Ecto neural progenitor cell (in vitro differentiated cells): ENCODE results near the gene MNDA.

Experiments
- DNase-seq: peaks from one replicate; pipeline ENCODE4 v3.0.0-alpha.2; 2018; ENCODE audit warnings: low spot score

Gene MNDA

GRCh38 chr1:158830904-158831507, at the start of gene MNDA:
Gene MNDA, plus strand, starts transcription at chr1:158831351. Its CDS starts 10,803 bp downstream, at chr1:158842154.
- DNase-seq, result no peak

- DNase-seq, result no peak
These were observed 37.5 kb upstream of the MNDA start for GRCh38 chr1:158793604-158794003.

GRCh38 chr1:158794247-158794646, 36.9 kb upstream of the MNDA start:
- no peak for DNase-seq

DNA sequence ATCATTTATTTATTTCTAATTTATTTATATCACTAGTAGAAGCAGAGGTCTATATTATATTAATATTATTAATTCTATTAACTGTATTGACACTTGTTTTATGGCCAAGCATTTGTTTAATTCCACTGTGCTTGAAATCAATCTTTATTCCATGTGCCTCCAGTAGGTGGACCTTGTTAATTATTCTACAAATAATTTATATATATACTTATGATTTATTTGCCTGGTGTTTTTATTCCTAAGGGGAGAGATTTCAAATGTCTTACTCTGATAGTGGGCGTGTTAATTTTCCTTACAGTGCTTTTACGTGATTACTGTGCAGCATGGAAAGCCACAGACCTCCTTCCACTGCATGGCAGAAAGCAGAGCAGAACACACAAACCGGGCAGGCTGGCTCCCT, 32.6 kb upstream of the MNDA start:
- no peak for DNase-seq

DNA sequence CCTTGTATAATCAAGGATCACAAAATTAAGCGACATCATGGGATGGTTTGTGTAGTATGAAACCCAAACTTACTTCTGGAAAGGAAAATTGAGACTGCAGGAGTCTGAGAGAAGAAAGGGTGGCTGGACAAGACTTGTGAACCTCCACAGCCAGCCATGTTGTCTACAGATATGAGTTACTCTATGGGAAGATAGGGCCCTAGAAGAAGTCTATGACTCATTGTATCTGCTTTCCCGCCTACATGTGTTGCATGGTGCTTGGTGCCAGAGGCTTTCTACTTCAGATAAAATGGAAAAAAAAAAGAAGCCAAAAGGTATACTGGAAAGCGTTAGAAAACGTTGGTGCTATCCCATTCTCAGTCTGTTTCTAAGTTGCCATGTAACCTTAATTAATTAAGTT, 31.5 kb upstream of the MNDA start:
- DNase-seq, result no peak

- no peak for DNase-seq
These were observed 30.6 kb upstream of the MNDA start for GRCh38 chr1:158800526-158800925.

DNA sequence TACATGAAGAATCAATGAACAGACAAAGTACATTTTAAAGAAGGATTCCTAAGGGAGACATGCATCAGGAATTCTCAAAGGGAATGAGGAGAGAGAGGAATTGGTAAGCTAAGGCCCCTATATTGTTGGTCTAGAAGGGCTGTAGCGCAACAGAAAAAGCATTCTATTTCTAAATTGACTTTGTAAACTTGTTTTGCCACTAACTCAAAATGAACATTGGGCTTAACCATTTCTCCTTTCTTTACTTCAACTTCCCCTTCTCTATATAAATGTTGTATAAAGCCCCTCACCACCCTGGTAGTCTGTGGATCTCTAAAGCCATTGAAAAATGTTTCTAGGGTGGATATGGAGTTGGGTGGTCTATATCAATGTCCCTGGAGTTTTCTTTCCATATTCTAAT, 29.8 kb upstream of the MNDA start:
- no peak for DNase-seq

- DNase-seq, result no peak
These were observed 27.5 kb upstream of the MNDA start for GRCh38 chr1:158803678-158804077.

- DNase-seq, result no peak
These were observed 24.1 kb upstream of the MNDA start for GRCh38 chr1:158806916-158807536.

DNA sequence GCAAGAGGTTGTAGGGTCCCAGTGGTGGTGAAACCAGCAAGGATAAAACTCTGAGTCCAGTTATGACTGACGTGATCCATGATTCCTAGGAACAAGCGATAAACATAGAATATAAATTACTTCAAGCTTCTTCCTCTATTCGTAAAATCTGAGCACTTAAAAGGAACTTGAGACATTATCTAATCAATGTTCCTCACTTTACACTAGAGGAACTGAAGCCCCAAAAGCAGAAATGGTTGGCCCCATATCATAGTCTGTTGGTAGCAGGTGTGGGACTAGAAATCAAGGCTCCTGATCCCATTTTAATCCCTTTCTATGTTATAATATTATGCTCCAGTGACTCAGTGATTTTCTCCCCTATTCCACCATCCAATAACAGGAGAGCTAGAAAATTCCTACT, 21.9 kb upstream of the MNDA start:
- DNase-seq, result no peak

GRCh38 chr1:158809862-158810261, 21.3 kb upstream of the MNDA start:
- no peak for DNase-seq

GRCh38 chr1:158810311-158810710, 20.8 kb upstream of the MNDA start:
- no peak for DNase-seq

DNA sequence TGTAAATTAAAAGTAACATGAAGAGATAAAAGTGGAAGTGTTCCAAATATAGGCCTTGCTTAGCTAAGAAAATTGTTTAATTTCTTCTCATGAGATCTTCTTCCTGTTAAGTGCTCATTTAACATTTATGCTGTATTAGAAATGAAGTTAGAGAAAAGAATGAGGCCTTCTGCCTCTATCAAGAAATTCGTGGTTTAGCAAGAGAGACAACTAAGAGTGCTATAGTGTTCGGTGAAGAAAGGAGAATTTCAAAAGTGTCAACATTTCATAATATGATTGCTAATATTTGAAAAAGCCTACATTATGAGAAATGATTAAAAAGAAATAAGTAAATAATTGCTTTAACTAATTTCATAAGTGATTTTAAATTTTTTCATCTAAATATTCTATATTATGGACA, 18.8 kb upstream of the MNDA start:
- DNase-seq, result no peak

DNA sequence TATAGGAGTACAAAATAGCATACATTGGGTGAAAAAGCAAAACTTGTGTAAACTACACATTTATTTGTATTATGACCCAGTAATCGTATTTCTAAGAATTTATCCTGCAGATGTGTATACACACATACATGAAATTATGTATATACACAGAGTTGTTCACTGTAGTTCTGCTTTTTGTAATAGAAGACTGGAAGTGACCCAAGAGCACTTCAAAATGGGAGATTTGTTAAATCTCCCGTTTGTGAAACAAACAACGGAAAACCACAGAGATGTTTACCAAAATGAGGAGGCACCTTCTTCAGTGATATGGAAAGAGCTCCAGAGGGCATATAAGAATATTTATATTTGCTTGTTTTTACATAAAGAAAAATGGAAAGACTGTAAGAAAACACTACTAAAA, 18.0 kb upstream of the MNDA start:
- DNase-seq, result no peak

- no peak for DNase-seq
These were observed 16.2 kb upstream of the MNDA start for GRCh38 chr1:158814970-158815369.

DNA sequence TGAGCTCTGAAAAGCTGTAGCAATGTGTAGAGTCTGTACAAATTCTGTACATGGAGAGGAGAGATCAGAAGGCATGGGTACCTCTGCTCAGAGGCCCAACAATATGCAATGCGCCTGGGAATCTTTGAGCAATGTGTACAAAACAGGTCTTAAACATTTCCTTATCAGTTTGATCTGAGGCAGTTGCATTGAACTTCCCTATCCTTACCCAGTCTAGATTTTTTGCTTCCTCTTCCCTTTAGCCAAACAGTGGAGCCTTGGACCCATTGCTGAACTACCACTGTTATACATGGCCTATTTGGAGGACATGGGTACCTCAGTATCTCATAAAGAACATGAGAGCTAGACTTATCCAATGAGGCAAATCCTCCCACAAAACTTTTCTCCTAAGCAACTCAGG, 12.6 kb upstream of the MNDA start:
- no peak for DNase-seq

GRCh38 chr1:158818975-158819431, 12.1 kb upstream of the MNDA start:
- no peak for DNase-seq

- DNase-seq, result no peak
These were observed 11.4 kb upstream of the MNDA start for GRCh38 chr1:158819461-158820443.

- DNase-seq, result no peak
These were observed 9.4 kb upstream of the MNDA start for GRCh38 chr1:158821723-158822122.

DNA sequence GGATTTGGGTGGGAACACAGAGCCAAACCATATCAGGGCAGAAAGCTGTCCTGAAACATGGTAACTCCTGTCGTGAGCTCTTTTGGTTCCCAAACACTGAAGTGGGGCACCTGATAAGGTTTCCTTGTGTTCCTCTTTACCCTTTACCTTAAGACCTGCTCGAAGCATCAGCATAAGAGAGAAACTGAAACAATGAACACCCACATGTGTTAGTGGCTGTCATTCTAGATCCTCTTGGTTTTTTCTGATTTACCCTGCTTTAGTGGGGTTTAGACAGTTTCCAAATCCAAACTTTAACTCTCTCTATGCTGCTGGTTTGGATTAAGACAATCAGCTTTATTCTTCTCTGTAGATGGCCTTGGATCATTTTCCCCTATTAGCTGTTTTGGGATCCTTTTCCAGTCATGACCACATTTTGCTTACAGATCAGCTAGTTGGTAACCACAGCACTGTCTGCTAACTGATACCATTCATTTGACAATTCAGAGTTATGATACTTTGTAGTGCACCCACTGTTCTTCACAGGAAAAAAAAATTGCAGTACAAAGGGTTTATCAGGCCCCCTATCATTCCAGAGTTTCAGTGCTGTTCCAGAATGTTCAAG, 975 bp upstream of the MNDA start:
- DNase-seq, result no peak

DNA sequence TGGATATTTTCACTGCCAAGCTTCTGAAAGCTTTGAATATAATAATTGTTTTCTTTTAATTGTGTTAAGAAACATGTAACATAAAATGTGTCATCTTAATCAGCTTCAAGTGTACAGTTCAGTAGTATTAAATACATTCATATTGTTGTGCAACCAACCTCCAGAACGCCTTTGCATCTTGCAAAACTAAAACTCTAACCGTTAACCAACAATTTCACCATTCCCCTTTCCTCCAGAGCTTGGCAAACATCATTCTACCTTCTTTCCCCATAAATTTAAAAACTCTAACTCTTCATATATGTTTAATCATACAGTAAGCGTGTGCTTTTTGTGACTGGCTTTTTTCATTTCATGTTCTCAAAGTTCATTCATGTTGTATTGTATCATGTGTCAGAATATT, 2.1 kb downstream of the MNDA start:
- DNase-seq, result no peak

- no peak for DNase-seq
These were observed 4.9 kb downstream of the MNDA start for GRCh38 chr1:158836038-158836437.

GRCh38 chr1:158838660-158839059, 7.5 kb downstream of the MNDA start:
- no peak for DNase-seq
